NT2/D1 (cell line): Measurements from ENCODE around the gene ZMYND15.
"Not testable (repeated sequence)": the region's sequence is repeated elsewhere in the genome, so short reads cannot be mapped to it uniquely, and the experiment has no call there.

Source experiments
- DNase-seq: peaks from one replicate; pipeline ENCODE4 v3.0.0-alpha.2; 2011; ENCODE audit warnings: low read depth, low spot score
- H3K27me3 ChIP-seq: 2 replicates; pipeline ENCODE4 v1.6.0; 2011; ENCODE audit warnings: mild to moderate bottlenecking; ENCODE audit not compliant: insufficient read length, insufficient read depth
- H3K36me3 ChIP-seq: 2 replicates; pipeline ENCODE4 v1.6.1; 2011; ENCODE audit warnings: mild to moderate bottlenecking, low read length, mixed read lengths; ENCODE audit not compliant: insufficient read depth, insufficient read length
- H3K4me1 ChIP-seq: 2 replicates; pipeline ENCODE4 v1.5.1; 2011; ENCODE audit not compliant: insufficient read depth, insufficient read length
- H3K4me3 ChIP-seq: 2 replicates; pipeline ENCODE4 v1.5.1; 2011; ENCODE audit warnings: low read depth; ENCODE audit not compliant: insufficient read length
- H3K9ac ChIP-seq: 2 replicates; pipeline ENCODE4 v1.6.0; 2011; ENCODE audit warnings: low read depth; ENCODE audit not compliant: insufficient read length
- H3K9me3 ChIP-seq: 2 replicates; pipeline ENCODE4 v1.5.1; 2011; ENCODE audit warnings: mild to moderate bottlenecking, low read length; ENCODE audit not compliant: insufficient read depth
- SUZ12 ChIP-seq: IDR thresholded peaks from 2 replicates; pipeline ENCODE4 v1.6.1; 2011; ENCODE audit not compliant: insufficient read length, insufficient read depth; ENCODE audit errors: extremely low read depth
- YY1 ChIP-seq: IDR thresholded peaks from 2 replicates; pipeline ENCODE4 v1.6.1; 2011; ENCODE audit not compliant: insufficient read length, insufficient read depth
- ZNF274 ChIP-seq: IDR thresholded peaks from 2 replicates; pipeline ENCODE4 v1.6.1; 2011; ENCODE audit warnings: mild to moderate bottlenecking, low read depth, low read length

The ZMYND15 gene

DNA sequence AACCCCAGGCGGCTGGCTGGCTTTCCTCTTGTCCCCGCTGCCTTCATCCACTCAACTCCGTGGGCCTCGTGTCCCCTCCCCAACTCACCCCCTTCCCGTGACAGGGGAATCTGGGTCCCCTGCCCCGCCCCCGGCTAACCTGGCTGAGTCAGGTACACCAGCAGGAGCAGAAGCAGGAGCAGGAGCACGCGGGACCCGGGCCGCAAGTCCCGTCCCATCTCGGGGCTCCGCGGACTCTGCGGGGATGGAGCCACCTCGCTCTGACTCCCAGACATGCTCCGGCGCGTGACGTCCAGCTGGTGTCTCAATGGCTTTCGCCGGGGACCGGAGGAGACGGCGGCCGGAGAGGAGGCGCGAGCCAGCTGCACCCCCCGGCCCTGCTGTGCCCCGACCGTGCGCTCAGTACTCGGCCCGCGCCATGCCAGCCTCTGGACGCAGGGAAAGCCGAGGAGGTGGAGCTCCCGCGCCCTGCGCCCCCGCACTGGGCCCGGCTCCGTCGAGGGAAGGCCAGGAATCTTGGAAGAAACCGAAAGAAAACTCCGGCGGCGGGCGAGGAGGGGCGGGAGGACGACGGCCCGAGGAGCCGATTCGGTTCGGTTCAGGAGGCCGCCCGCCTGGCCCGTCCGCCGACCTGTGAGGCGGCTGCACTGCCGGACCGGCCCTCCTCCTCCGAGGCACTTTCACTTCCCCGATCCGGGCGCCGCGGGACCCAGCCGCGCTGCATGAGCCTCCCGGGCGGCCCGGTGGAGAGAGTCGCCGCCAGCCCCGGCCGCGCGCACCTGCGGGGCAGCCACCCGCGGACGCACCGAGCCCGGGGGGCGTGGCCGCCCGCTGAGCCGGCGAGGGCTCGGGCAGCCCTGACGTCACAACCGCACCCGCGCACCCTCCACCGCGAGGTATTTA lies at the start of gene ZMYND15, which contains the start of gene CXCL16:
ZMYND15 (plus strand) TSS at position 712 of the 903 bp plus-strand sequence. CDS start 716 bp downstream, outside the sequence.
CXCL16 (minus strand) TSS at position 807 of the 903 bp plus-strand sequence; CDS start at position 218, 589 bp downstream.
- H3K36me3 ChIP-seq: no peaks in the 10 kb centered on the region
- peak within 1 kb of the TSS; percentile 61 for H3K9ac ChIP-seq
- peaks cover 60% of the 10 kb centered on the region for H3K27me3 ChIP-seq
- peak; percentile 87 for TF ChIP-seq SUZ12
- TF ChIP-seq YY1: no peak
- no peaks in the 10 kb centered on the region for H3K9me3 ChIP-seq
- no peak for DNase-seq
- peaks cover 3% of the 10 kb centered on the region for H3K4me1 ChIP-seq
- peak within 1 kb of the TSS; percentile 60 for H3K4me3 ChIP-seq

- not testable (repeated sequence) for H3K27me3 ChIP-seq, H3K4me1 ChIP-seq, H3K4me3 ChIP-seq, H3K9me3 ChIP-seq, H3K9ac ChIP-seq, DNase-seq
- H3K36me3 ChIP-seq: peaks cover 49% of the 10 kb centered on the region
These were observed 49.8 kb upstream of the ZMYND15 start for GRCh38 chr17:4689872-4690271.

DNA sequence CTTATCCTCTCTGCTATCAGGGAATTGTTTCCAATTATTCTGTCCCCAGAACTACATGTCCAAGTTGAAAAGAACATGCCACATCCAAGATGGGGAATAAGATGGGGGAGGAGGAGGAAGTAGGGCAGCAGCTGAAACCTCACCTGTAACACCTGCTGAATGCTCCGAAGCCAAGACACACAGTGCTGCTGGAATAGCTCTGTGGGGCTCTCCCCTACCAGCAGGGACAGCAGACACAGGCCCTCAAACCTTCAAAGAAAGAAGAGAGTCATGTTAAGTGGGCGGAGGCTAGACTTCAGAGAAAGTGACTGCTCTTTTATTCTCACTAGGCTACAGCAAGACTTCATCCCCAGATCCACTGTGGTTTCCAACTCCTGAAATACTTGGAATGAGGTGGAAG lies 48.9 kb upstream of the ZMYND15 start:
- DNase-seq: no peak
- Histone ChIP-seq H3K9me3 (no peaks in the 10 kb centered on the region), H3K4me3 (no peak overlapping the region), H3K36me3 (peaks cover 41% of the 10 kb centered on the region), H3K9ac (no peak overlapping the region), H3K27me3 (no peaks in the 10 kb centered on the region), H3K4me1 (peaks cover 1% of the 10 kb centered on the region)
- TF ChIP-seq YY1: no peak
- TF ChIP-seq SUZ12: no peak
- no peak for TF ChIP-seq ZNF274

DNA sequence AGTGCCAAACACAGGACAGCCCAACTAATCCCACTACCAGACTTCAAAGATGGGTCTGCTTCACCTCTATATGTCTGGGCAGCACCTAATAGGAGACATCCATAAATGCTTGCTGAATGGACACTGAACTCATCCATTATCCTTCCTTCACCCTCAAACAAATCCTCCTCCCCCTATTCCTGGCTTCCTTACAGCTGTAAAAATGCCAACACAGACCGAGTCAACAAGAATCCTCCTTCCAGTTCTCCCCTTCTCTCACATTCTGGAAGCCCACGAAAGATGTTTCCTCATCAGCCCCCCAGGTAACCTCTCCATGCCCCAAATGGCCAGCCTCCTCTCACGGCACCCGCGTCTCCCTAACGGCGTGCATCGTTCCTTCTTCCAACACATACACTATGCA lies 47.9 kb upstream of the ZMYND15 start:
- DNase-seq: no peak
- no peaks in the 10 kb centered on the region for H3K27me3 ChIP-seq
- H3K4me1 ChIP-seq: peaks cover 1% of the 10 kb centered on the region
- TF ChIP-seq SUZ12: no peak
- TF ChIP-seq YY1: no peak
- no peak for TF ChIP-seq ZNF274
- no peak overlapping the region for H3K4me3 ChIP-seq
- peaks cover 48% of the 10 kb centered on the region for H3K36me3 ChIP-seq
- no peaks in the 10 kb centered on the region for H3K9me3 ChIP-seq
- no peak overlapping the region for H3K9ac ChIP-seq

DNA sequence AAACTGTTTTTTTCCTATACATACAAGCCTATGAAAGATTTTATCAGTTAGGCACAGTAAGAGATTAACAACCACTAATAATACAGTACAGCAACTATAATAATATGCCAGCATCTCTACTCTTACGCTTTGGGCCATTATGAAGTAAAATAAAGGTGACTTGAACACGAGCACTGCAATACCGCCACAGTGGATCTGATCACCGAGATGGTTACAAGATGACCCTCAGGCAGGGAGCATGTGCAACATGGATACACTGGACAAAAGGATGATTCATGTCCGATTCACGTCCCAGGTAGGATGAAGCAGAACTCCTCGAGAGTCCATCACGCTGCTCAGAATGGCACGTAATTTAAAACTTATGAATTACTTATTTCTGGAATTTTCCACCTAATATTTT lies 46.2 kb upstream of the ZMYND15 start:
- Histone ChIP-seq H3K27me3 (no peaks in the 10 kb centered on the region), H3K9me3 (no peaks in the 10 kb centered on the region), H3K36me3 (peaks cover 55% of the 10 kb centered on the region), H3K4me1 (peaks cover 1% of the 10 kb centered on the region), H3K4me3 (no peak overlapping the region), H3K9ac (no peak overlapping the region)
- no peak for DNase-seq
- TF ChIP-seq ZNF274: no peak
- no peak for TF ChIP-seq SUZ12
- no peak for TF ChIP-seq YY1

DNA sequence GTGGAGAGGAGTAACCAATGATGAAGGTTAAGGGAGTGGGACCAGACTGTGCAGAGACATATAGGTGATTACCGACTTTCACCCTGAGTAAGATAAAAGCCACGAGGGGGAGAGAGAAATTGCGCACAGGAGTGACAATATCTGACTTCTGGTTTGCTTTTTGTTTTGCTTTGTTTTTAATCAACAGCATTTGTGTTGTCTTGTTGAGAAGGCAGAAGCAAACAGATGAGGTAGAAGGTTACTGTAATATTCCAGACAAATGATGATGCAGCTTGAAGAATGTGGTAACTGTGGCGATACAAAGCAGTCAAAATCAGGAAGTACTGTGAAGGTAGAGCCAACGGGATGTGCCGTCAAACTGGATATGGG lies 43.2 kb upstream of the ZMYND15 start:
- no peak for DNase-seq
- Histone ChIP-seq H3K36me3 (peaks cover 38% of the 10 kb centered on the region), H3K4me3 (no peak overlapping the region), H3K4me1 (peaks cover 1% of the 10 kb centered on the region), H3K9me3 (no peaks in the 10 kb centered on the region), H3K9ac (no peak overlapping the region), H3K27me3 (no peaks in the 10 kb centered on the region)
- TF ChIP-seq ZNF274 (no peak), SUZ12 (no peak), YY1 (no peak)

GRCh38 chr17:4699401-4700056 lies 40.1 kb upstream of the ZMYND15 start:
- H3K4me3 ChIP-seq, H3K4me1 ChIP-seq, DNase-seq, H3K27me3 ChIP-seq, H3K9ac ChIP-seq, H3K9me3 ChIP-seq: not testable (repeated sequence)
- peaks cover 26% of the 10 kb centered on the region for H3K36me3 ChIP-seq
